B cell (primary cell): ENCODE data around the gene SEC14L5.

Experiments used
- EZH2 ChIP-seq: IDR thresholded peaks from 2 replicates; pipeline ENCODE4 v1.6.1; 2012; ENCODE audit warnings: borderline replicate concordance, low read depth, mild to moderate bottlenecking, moderate library complexity, low read length; ENCODE audit not compliant: insufficient read depth, poor library complexity, severe bottlenecking
- TF ChIP-seq, protein P1 (sequence below): fragments of 200-600 bp; IDR thresholded peaks from one replicate; pipeline ENCODE4 v1.8.0; 2022; ENCODE audit warnings: antibody characterized with exemption, mild to moderate bottlenecking

DNA sequence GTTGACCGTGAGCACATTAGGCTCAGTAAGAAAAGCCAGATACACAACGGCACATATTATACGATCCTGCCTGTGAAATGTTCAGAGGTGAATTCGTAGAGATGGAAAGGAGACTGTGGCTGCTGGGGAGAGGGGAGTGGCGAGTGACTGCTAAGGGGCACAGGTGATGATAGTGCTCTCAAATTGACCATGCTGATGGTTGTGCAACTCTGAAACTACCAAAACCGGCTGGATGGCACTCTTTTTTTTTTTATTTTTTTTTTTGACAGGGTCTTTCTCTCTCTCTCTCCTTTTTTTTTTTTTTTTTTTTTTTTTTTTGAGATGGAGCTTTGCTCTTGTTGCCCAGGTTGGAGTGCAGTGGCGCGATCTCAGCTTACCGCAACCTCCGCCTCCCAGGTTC, 8.1 kb upstream of the SEC14L5 start:
- TF ChIP-seq, protein P1, sequence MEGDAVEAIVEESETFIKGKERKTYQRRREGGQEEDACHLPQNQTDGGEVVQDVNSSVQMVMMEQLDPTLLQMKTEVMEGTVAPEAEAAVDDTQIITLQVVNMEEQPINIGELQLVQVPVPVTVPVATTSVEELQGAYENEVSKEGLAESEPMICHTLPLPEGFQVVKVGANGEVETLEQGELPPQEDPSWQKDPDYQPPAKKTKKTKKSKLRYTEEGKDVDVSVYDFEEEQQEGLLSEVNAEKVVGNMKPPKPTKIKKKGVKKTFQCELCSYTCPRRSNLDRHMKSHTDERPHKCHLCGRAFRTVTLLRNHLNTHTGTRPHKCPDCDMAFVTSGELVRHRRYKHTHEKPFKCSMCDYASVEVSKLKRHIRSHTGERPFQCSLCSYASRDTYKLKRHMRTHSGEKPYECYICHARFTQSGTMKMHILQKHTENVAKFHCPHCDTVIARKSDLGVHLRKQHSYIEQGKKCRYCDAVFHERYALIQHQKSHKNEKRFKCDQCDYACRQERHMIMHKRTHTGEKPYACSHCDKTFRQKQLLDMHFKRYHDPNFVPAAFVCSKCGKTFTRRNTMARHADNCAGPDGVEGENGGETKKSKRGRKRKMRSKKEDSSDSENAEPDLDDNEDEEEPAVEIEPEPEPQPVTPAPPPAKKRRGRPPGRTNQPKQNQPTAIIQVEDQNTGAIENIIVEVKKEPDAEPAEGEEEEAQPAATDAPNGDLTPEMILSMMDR: no peak
- TF ChIP-seq EZH2: no peak
